HG03064 (cell line): Measurements from ENCODE around the gene TYW3.
A peak's percentile ranks its signal among the peaks of the same experiment; 100 is the strongest.

Source experiments
- ATAC-seq: cut with Tn5 transposase; IDR thresholded peaks from one replicate; pipeline ENCODE4 v1.9.1; 2021; ENCODE audit warnings: low read depth; ENCODE audit not compliant: unreplicated experiment

The TYW3 gene

DNA sequence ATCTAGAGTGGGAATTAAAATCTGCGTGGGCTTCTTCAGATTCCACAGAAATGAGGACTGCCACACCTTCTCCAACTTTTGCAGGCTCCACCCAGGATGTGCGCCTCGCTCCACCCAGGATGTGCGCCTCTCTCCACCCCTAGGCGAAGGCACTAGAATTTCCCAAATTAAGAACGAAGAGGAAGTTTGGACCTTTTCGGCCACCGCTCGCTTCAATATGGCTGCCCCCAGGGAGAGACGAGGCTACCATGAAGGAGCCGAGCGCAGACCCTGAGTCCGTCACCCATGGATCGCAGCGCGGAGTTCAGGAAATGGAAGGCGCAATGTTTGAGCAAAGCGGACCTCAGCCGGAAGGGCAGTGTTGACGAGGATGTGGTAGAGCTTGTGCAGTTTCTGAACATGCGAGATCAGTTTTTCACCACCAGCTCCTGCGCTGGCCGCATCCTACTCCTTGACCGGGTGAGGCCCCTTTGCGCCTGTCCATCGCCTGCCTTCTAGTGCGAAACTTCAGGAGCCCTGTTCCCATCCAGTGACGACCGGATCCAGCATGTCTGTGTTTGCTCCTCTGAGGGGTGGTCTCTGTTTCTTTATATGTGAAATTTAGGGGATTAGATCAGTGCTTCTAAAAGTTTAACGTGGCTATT is at the start of gene TYW3, which contains the start of gene CRYZ:
TSS of gene TYW3 (plus strand) at position 193 of the 644 bp plus-strand sequence. CDS start at position 286, 93 bp downstream.
TSS of gene CRYZ (minus strand) at position 91 of the 644 bp plus-strand sequence. CDS start 8,229 bp downstream, outside the sequence.
- peak; percentile 75 for ATAC-seq

- ATAC-seq: no peak
Measured at GRCh38 chr1:74683656-74684055, 49.3 kb upstream of the TYW3 start.

- ATAC-seq: no peak
Measured at GRCh38 chr1:74684301-74684700, 48.7 kb upstream of the TYW3 start.

DNA sequence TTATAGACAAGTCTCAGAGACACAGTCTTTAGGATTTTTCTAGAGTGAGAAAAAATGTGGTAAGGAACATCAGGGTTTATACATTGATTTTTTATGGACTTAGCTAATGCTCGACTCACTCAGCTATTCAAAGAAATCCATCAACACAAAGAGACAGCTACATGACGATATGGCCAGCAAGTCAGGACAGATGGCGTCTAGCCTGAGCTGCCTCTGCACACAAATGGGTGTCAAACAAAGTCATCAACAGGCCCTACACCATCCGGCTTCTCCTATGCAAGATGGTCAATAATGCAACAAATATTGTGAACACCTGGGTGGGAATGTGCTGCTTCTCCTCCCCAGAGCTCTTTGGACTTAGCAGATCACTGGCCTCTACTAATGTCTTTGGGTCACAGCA is 46.0 kb upstream of the TYW3 start:
- no peak for ATAC-seq

- peak; percentile 76 for ATAC-seq
Measured at GRCh38 chr1:74689621-74690363, 43.2 kb upstream of the TYW3 start.

GRCh38 chr1:74690364-74690696 is 42.6 kb upstream of the TYW3 start:
- ATAC-seq: no peak

DNA sequence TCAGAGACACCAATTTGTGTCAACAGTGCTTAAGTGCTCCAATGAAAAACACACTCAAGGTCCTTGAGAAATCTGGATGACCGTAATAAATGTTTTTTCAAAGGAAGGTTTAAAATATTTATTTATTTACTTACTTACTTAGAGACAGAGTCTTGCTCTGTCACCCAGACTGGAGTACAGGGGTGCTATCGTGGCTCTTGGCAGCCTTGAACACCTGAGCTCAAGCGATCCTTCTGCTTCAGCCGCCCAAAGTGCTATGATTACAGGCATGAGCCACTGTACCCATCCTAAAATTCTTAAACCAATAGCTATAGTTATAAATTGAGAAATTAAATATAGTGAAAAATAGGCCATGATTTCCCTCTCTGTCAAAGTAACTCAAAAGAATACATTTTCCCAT is 42.0 kb upstream of the TYW3 start:
- no peak for ATAC-seq

DNA sequence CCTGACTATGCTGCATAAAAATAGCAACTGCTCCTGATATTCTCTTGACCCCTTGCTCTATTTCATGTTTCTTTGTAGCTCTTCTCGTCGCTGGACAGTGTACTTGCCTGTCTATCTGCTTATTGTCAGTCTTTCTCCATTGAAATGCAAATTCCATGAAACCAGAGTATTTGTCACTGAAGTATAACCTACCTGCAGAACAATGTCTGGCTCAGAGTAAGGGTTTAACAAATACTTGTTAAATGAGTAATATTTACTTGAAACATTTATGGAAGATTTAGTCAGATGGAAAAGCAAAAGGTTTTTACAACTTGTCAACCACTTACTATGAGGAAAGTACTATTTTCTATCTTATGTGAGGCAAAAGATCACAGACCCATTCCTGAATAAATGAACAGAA is 39.5 kb upstream of the TYW3 start:
- ATAC-seq: no peak

DNA sequence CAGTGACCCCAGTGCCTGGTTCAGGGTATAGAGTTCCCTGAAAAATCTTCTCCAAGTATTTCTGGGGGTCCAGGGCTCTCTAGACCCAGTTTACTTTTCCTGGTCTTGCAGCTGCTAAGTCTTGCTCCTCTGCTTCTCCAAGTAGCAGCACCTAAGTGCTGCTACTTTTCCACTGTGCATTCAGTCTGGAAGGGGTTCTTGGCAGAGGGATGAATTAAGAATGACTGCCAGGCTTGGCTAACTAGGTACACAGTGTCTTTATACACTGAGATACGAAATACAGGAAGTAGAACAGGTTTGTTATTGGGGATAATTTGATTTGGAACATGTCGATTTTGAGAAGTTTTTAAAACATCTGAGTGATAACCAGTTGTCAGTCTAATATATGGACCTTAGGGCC is 35.1 kb upstream of the TYW3 start:
- ATAC-seq: no peak

- no peak for ATAC-seq
Measured at GRCh38 chr1:74699331-74699730, 33.6 kb upstream of the TYW3 start.

- ATAC-seq: no peak
Measured at GRCh38 chr1:74703386-74704182, 29.4 kb upstream of the TYW3 start.

DNA sequence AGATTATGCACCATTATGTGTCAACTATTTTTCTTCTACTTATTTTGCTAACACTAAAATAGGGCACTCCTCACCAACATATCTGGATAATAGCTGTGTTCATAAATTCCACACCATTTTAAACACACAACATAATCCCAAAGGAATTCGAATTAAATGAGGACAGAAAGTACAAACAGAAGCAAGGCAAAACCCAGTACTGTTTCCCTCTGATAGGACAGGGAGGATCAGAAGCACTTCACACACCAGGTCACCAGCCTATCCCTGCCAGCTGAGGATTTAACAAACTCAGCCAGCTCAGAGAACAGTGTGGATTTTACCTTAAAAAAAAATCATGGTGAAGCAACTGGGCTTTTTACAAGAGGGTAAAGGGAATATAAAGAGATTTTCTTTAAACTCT is 20.1 kb upstream of the TYW3 start:
- no peak for ATAC-seq

- ATAC-seq: no peak
Measured at GRCh38 chr1:74713849-74714248, 19.1 kb upstream of the TYW3 start.

GRCh38 chr1:74714429-74715235 is 18.3 kb upstream of the TYW3 start:
- peak; percentile 77 for ATAC-seq

GRCh38 chr1:74715236-74715502 is 17.8 kb upstream of the TYW3 start:
- no peak for ATAC-seq

DNA sequence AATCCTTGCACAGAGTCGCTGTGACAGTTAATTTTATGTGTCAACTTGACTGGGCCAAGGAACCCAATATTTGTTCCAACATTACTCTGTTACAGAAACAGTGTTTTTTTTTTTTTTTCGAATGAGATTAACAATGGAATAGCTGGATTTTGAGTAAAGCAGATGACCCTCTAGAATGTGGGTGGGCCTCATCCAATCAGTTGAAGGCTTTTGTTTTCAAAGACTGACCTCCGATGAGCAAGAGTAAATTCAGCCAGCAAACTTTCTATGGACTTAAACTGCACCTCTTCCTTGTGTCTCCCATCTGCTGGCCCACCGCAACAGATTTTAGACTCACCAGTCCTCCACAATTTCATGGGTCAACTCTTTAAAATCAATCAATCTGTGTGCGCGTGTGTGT is 17.1 kb upstream of the TYW3 start:
- ATAC-seq: no peak

GRCh38 chr1:74716822-74717221 is 16.1 kb upstream of the TYW3 start:
- no peak for ATAC-seq

DNA sequence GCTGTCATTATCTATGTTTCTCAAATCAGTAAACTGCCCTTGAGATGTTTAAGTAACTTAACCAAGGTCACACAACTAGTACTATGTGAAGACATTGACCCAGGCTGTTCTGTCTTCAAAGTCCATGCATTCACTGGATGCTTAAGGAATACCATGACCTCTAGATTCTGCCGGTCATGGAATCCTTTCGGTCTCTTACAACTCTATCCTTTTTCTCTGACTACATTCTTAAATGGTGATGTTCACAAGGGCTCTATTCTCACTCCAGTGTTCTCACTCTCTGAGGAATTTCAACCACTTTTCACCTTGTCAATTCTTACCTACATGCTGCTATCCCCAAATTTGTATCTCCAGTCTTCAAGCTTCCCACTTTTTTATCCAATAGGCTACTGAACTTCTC is 15.3 kb upstream of the TYW3 start:
- no peak for ATAC-seq

GRCh38 chr1:74726063-74726462 is 6.9 kb upstream of the TYW3 start:
- ATAC-seq: no peak

- ATAC-seq: no peak
Measured at GRCh38 chr1:74728736-74729135, 4.2 kb upstream of the TYW3 start.
